A549 (cell line): Measurements from ENCODE around the gene PSPN. TPM values are rescaled to one million over a fixed set of nuclear protein-coding genes. Genes with fewer than 3 reads are reported as not detected.

Experiments used
- ATAC-seq, 2 experiments: fragments of 200-7000 bp in 1 of 2; fragments of >200 bp in 1 of 2; cut with Nextera tagmentation in 1 of 2; cut with Tn5 transposase in 1 of 2; 3 replicates each; pipeline versions ENCODE4 v1.8.0 to v1.9.1; 2018 to 2020; ENCODE audit warnings: mild to moderate bottlenecking in 1 of 2, moderate library complexity in 1 of 2
- CTCF ChIA-PET: fragments of 300-600 bp; sonication (Branson Sonifier 250); formaldehyde crosslinking; extraction: SDS; loops from one replicate; lab custom pipeline; 2021; ENCODE audit warnings: antibody characterized with exemption, inconsistent platforms; lab: Yijun Ruan, JAX
- POLR2A ChIA-PET: fragments of 350-600 bp; formaldehyde crosslinking; extraction: SDS; loops from one replicate; lab custom pipeline; 2021; ENCODE audit warnings: antibody characterized with exemption, inconsistent platforms; lab: Yijun Ruan, JAX
- DNase-seq, 2 experiments: peaks; one replicate each; pipeline versions ENCODE4 v3.0.0 to v3.0.0-alpha.2; 2011 to 2016; ENCODE audit warnings: low read depth in 1 of 2, low spot score in 1 of 2
- FAIRE-seq: peaks from 2 replicates; lab custom pipeline; 2011; peaks lifted over from hg19 to GRCh38; lab: Jason Lieb, UNC
- H3K27ac ChIP-seq, 2 experiments: fragments of >200 bp; sonication (Bioruptor Twin); formaldehyde crosslinking; 3 replicates each; pipeline ENCODE4 v1.5.1; 2016 to 2017
- H3K4me1 ChIP-seq: fragments of >200 bp; sonication (Bioruptor Twin); formaldehyde crosslinking; 3 replicates; pipeline ENCODE4 v1.6.1; 2016
- H3K4me2 ChIP-seq: fragments of >200 bp; sonication (Bioruptor Twin); formaldehyde crosslinking; 3 replicates; pipeline ENCODE4 v1.6.1; 2016
- H3K4me3 ChIP-seq: fragments of >200 bp; sonication (Bioruptor Twin); formaldehyde crosslinking; 3 replicates; pipeline ENCODE4 v1.5.1; 2016
- H3K9me3 ChIP-seq: fragments of >200 bp; sonication (Bioruptor Twin); formaldehyde crosslinking; 3 replicates; pipeline ENCODE4 v1.6.1; 2016
- CBX8 ChIP-seq: fragments of 200-600 bp; sonication (generic); IDR thresholded peaks from 2 replicates; pipeline ENCODE4 v1.6.1; 2016
- CEBPB ChIP-seq, 2 experiments: fragments of >200 bp in 1 of 2; sonication (Bioruptor Twin) in 1 of 2; formaldehyde crosslinking in 1 of 2; IDR thresholded peaks; 2 replicates each; pipeline ENCODE4 v1.6.1; 2012 to 2016
- CHD2 ChIP-seq: fragments of 150-350 bp; IDR thresholded peaks from 2 replicates; pipeline ENCODE4 v1.6.1; 2014; ENCODE audit warnings: low read length; ENCODE audit not compliant: partially characterized antibody
- CHD4 ChIP-seq: fragments of 200-600 bp; sonication (generic); IDR thresholded peaks from 2 replicates; pipeline ENCODE4 v1.6.1; 2016; ENCODE audit warnings: antibody characterized with exemption, mild to moderate bottlenecking, borderline replicate concordance
- CTCF ChIP-seq: fragments of >200 bp; sonication (Bioruptor Twin); formaldehyde crosslinking; IDR thresholded peaks from 3 replicates; pipeline ENCODE4 v1.5.1; 2016
- EP300 ChIP-seq, 2 experiments: fragments of >200 bp; sonication (Bioruptor Twin); formaldehyde crosslinking; IDR thresholded peaks; 2 replicates in 1 of 2; 3 replicates in 1 of 2; pipeline ENCODE4 v1.6.1; 2016 to 2017
- ESRRA ChIP-seq: fragments of 150-350 bp; IDR thresholded peaks from 2 replicates; pipeline ENCODE4 v1.6.1; 2014; ENCODE audit warnings: mild to moderate bottlenecking, low read length, borderline replicate concordance
- HOXB5 ChIP-seq: fragments of 250-450 bp; sonication (Bioruptor Pico); IDR thresholded peaks from 2 replicates; pipeline ENCODE4 v1.5.0; 2020; ENCODE audit warnings: mild to moderate bottlenecking, moderate library complexity
- JUN ChIP-seq, 2 experiments: fragments of >200 bp; sonication (Bioruptor Twin); formaldehyde crosslinking; IDR thresholded peaks; 2 replicates in 1 of 2; 3 replicates in 1 of 2; pipeline ENCODE4 v1.6.1; 2016 to 2017
- KDM5A ChIP-seq: fragments of 200-600 bp; sonication (generic); IDR thresholded peaks from 2 replicates; pipeline ENCODE4 v1.6.1; 2016; ENCODE audit warnings: antibody characterized with exemption, mild to moderate bottlenecking
- MAFK ChIP-seq: fragments of 450-650 bp; IDR thresholded peaks from 2 replicates; pipeline ENCODE4 v1.6.1; 2014; ENCODE audit not compliant: partially characterized antibody
- MAX ChIP-seq: IDR thresholded peaks from 2 replicates; pipeline ENCODE4 v1.6.1; 2012
- NR3C1 ChIP-seq: fragments of >200 bp; sonication (Bioruptor Twin); formaldehyde crosslinking; IDR thresholded peaks from 3 replicates; pipeline ENCODE4 v1.6.1; 2017
- PBX3 ChIP-seq: IDR thresholded peaks from 2 replicates; pipeline ENCODE4 v1.6.1; 2012
- PHF8 ChIP-seq: fragments of 200-600 bp; sonication (generic); IDR thresholded peaks from 2 replicates; pipeline ENCODE4 v1.6.1; 2016; ENCODE audit warnings: low read depth, mild to moderate bottlenecking, antibody characterized with exemption, moderate library complexity, borderline replicate concordance
- RARB ChIP-seq: fragments of 250-450 bp; sonication (Bioruptor Pico); IDR thresholded peaks from 2 replicates; pipeline ENCODE4 v1.8.0; 2021; ENCODE audit warnings: mild to moderate bottlenecking, moderate library complexity
- USF2 ChIP-seq: fragments of 450-650 bp; IDR thresholded peaks from 2 replicates; pipeline ENCODE4 v1.6.1; 2014; ENCODE audit warnings: antibody characterized with exemption
- ZC3H11A ChIP-seq: fragments of 450-650 bp; IDR thresholded peaks from 2 replicates; pipeline ENCODE4 v1.6.1; 2014; ENCODE audit warnings: antibody characterized with exemption, mild to moderate bottlenecking
- WGBS: methylation state at CpG from one replicate; pipeline ENCODE4 v1.1.6; 2017; ENCODE audit errors: missing lambda C conversion rate; 5-methylcytosine and 5-hydroxymethylcytosine counted together
- polyA plus RNA-seq, 4 experiments: library from polyadenylated mRNA; depleted of rRNA in 3 of 4; stranded (reverse); fragments of >200 nt; fragmentation: RNase III in 1 of 4; extraction: RNeasy Plus Mini Kit Qiagen cat#74134 plus additional on column Dnase treatment in 1 of 4; gene quantifications; 2 replicates in 3 of 4; 3 replicates in 1 of 4; pipeline ENCODE4 v1.2.3, GENCODE V29; 2011 to 2017

Gene PSPN
- polyA plus RNA-seq, 2 of the 4 experiments (the other 2 are of a cell fraction) = 0.34 to 0.71 TPM

- TF ChIP-seq PBX3 (no peak), JUN (IDR thresholded peaks at IDR 0.05) (peak in 1 of 2 experiments; percentile 36; a peak in 1 of 5 replicates), MAX (0 out of 2 replicates have a peak, but pooled peaks have one; percentile 37)
These were observed 17.6 kb upstream of the PSPN start, which contains the start of gene GTF2F1 (continued) for GRCh38 chr19:6393074-6393982.

- CTCF ChIA-PET = no interaction called here
- TF ChIP-seq KDM5A = 0 out of 2 replicates have a peak, but pooled peaks have one; percentile 33
- TF ChIP-seq CBX8 = no peak
- peak; percentile 72 for TF ChIP-seq MAFK
- TF ChIP-seq PHF8 = peak; percentile 16; the same call in 1 of the 2 replicates
- TF ChIP-seq, all 56 proteins: peak for 3
- FAIRE-seq = no peak
- H3K9me3 ChIP-seq = no peaks in the 10 kb centered on the region
- peak overlapping the region; percentile 87 for H3K4me3 ChIP-seq
- DNase-seq = no peak
- peak; percentile 27 to 44; a peak in 5 of 6 replicates for ATAC-seq
- POLR2A ChIA-PET = interaction anchor here (0.6 to 1.3 kb wide), 2 partner anchors 32 to 67 kb away, joined by 3 read pairs; partner anchors contain the start of genes KHSRP and SLC25A23
- H3K4me1 ChIP-seq = peaks cover 6% of the 10 kb centered on the region; the same call in 1 of the 3 replicates
- peak overlapping the region; percentile 86 for H3K4me2 ChIP-seq
- 12% methylated on average over 18 of the region's 30 CpGs for WGBS
- H3K27ac ChIP-seq = peak overlapping the region; percentile 85 to 100
These were observed 16.7 kb upstream of the PSPN start for GRCh38 chr19:6392221-6393073.

GRCh38 chr19:6387372-6387771 lies 11.6 kb upstream of the PSPN start:
- no peak for ATAC-seq
- no peak overlapping the region for H3K27ac ChIP-seq
- POLR2A ChIA-PET = no interaction called here

GRCh38 chr19:6384381-6384780 lies 8.6 kb upstream of the PSPN start:
- DNase-seq (no peak), FAIRE-seq (no peak), ATAC-seq (no peak)
- Histone ChIP-seq H3K9me3 (no peaks in the 10 kb centered on the region), H3K4me3 (no peak overlapping the region), H3K4me1 (no peaks in the 10 kb centered on the region), H3K27ac (no peak overlapping the region), H3K4me2 (no peak overlapping the region)
- WGBS = 93% methylated on average over 4 of the region's 4 CpGs
- ChIA-PET POLR2A (no interaction called here), CTCF (no interaction called here)
- TF ChIP-seq CHD4 = no peak
- TF ChIP-seq JUN (IDR thresholded peaks at IDR 0.05) = no peak
- TF ChIP-seq CTCF = no peak
- no peak for TF ChIP-seq HOXB5 (CRISPR knock-in tag)
- TF ChIP-seq ESRRA = no peak
- TF ChIP-seq ZC3H11A = no peak
- no peak for TF ChIP-seq RARB (CRISPR knock-in tag)
- TF ChIP-seq MAX = no peak
- TF ChIP-seq USF2 = no peak
- no peak for TF ChIP-seq EP300 (IDR thresholded peaks at IDR 0.05)
- no peak for TF ChIP-seq PBX3
- TF ChIP-seq NR3C1 = no peak

More at GRCh38 chr19:6387372-6387771, 11.6 kb upstream of the PSPN start:
- WGBS = 96% methylated on average over 16 of the region's 19 CpGs
- no peak overlapping the region for H3K4me3 ChIP-seq
- CTCF ChIA-PET = no interaction called here
- FAIRE-seq (no peak), DNase-seq (no peak)
- peaks cover 6% of the 10 kb centered on the region; the same call in 1 of the 3 replicates for H3K4me1 ChIP-seq
- H3K9me3 ChIP-seq = no peaks in the 10 kb centered on the region
- TF ChIP-seq CEBPB (IDR thresholded peaks at IDR 0.05) (no peak), ESRRA (no peak), CHD2 (no peak), EP300 (IDR thresholded peaks at IDR 0.05) (no peak)
- H3K4me2 ChIP-seq = no peak overlapping the region
